Activated B cell treated with CpG ODN at 0.5 μM for 24 hours (primary cell): ENCODE measurements around the gene MYH7B. TPM values are rescaled to one million over a fixed set of nuclear protein-coding genes. Genes with fewer than 3 reads are reported as not detected.

Source experiments
- ATAC-seq: fragments of 200-7000 bp; cut with Tn5 transposase; one replicate; pipeline ENCODE4 v1.10.0; 2021; ENCODE audit warnings: low read depth, mild to moderate bottlenecking, moderate library complexity
- CTCF ChIA-PET: fragments of 350-600 bp; sonication (Branson Sonifier 250); formaldehyde crosslinking; loops from one replicate; lab custom pipeline; 2021; ENCODE audit warnings: antibody characterized with exemption; lab: Charles Lee
- POLR2A ChIA-PET: fragments of 350-600 bp; sonication (Branson Sonifier 250); formaldehyde crosslinking; loops from one replicate; lab custom pipeline; 2021; ENCODE audit warnings: antibody characterized with exemption; lab: Charles Lee
- DNase-seq: peaks from one replicate; pipeline ENCODE4 v3.0.0; 2022
- H3K27ac Mint-ChIP-seq: one replicate; pipeline ENCODE4 v1.8.0; 2020; ENCODE audit warnings: mixed read lengths
- H3K27me3 Mint-ChIP-seq: one replicate; pipeline ENCODE4 v1.8.0; 2021; ENCODE audit warnings: mixed read lengths
- H3K36me3 Mint-ChIP-seq: one replicate; pipeline ENCODE4 v1.8.0; 2021; ENCODE audit warnings: low read depth, mixed read lengths
- H3K4me1 Mint-ChIP-seq: one replicate; pipeline ENCODE4 v1.8.0; 2021; ENCODE audit warnings: mixed read lengths
- H3K4me3 Mint-ChIP-seq: one replicate; pipeline ENCODE4 v1.8.0; 2020; ENCODE audit warnings: mild to moderate bottlenecking, mixed read lengths
- H3K9me3 Mint-ChIP-seq: one replicate; pipeline ENCODE4 v1.8.0; 2020; ENCODE audit warnings: mixed read lengths
- intact Hi-C: fragments of 100-400 bp; cut with micrococcal nuclease; formaldehyde crosslinking; loops from one replicate; pipeline ENCODE4 v1.15.1; 2024
- total RNA-seq: library from RNA; stranded (reverse); gene quantifications from 2 replicates; pipeline ENCODE4 v1.2.3, GENCODE V29; 2022
- TF ChIP-seq, protein P1 (sequence below): fragments of 200-600 bp; IDR thresholded peaks from one replicate; pipeline ENCODE4 v1.8.0; 2022; ENCODE audit warnings: antibody characterized with exemption, mild to moderate bottlenecking

The MYH7B gene
- total RNA-seq, 1 donor from 2014 or later, result 0.35 TPM

DNA sequence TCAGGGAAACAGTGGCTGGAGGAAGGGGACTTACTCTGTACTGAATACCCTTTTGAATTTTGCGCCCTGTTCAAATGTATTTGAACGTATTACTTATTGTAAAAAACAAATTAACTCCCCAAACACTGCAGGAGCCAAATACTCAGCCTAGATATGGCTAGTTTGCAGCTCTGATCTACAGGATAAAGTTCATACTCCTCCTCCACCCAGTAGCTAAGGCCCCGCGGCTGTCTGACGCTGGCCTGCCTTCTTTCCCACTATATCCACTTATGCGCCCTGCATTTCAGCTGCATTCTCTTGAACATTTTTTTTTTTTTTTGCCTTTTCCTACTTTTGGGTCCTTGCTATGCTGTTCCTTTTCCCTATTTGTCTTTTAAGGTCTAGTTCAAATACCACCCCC lies 6.5 kb upstream of the MYH7B start:
- peaks cover 5% of the 10 kb centered on the region for H3K4me1 Mint-ChIP-seq
- ATAC-seq, result no peak
- no peak overlapping the region for H3K27ac Mint-ChIP-seq
- no peak overlapping the region for H3K4me3 Mint-ChIP-seq
- no peak for DNase-seq
- H3K27me3 Mint-ChIP-seq, result no peaks in the 10 kb centered on the region
- TF ChIP-seq, protein P1, sequence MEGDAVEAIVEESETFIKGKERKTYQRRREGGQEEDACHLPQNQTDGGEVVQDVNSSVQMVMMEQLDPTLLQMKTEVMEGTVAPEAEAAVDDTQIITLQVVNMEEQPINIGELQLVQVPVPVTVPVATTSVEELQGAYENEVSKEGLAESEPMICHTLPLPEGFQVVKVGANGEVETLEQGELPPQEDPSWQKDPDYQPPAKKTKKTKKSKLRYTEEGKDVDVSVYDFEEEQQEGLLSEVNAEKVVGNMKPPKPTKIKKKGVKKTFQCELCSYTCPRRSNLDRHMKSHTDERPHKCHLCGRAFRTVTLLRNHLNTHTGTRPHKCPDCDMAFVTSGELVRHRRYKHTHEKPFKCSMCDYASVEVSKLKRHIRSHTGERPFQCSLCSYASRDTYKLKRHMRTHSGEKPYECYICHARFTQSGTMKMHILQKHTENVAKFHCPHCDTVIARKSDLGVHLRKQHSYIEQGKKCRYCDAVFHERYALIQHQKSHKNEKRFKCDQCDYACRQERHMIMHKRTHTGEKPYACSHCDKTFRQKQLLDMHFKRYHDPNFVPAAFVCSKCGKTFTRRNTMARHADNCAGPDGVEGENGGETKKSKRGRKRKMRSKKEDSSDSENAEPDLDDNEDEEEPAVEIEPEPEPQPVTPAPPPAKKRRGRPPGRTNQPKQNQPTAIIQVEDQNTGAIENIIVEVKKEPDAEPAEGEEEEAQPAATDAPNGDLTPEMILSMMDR, result no peak
- intact Hi-C loops, result no loop called here
- CTCF ChIA-PET, result no interaction called here
- no peaks in the 10 kb centered on the region for H3K9me3 Mint-ChIP-seq
- H3K36me3 Mint-ChIP-seq, result peaks cover 18% of the 10 kb centered on the region
- POLR2A ChIA-PET, result no interaction called here

DNA sequence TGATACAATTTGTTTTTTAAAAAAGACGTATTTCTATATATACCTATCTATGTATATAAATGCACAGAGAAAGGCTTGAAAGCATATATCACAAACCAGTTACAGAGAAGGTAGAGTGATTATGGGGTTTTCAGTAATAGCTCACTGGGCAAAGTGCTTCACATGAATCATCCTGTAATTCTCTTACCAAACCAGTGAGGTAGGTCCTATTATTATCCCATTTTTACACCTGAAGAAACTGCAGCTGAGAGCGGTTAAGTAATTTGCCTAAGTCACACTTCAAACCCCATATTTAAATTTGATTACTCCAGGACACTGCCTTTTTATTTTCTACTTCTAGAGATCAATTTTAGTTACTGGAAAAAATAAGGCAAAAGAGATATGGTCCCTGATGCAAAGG lies 4.4 kb upstream of the MYH7B start:
- POLR2A ChIA-PET, result no interaction called here
- no peak overlapping the region for H3K4me3 Mint-ChIP-seq
- peaks cover 17% of the 10 kb centered on the region for H3K36me3 Mint-ChIP-seq
- ATAC-seq, result no peak
- no peaks in the 10 kb centered on the region for H3K27me3 Mint-ChIP-seq
- H3K9me3 Mint-ChIP-seq, result no peaks in the 10 kb centered on the region
- intact Hi-C loops, result loop anchor here (10.0 kb wide), 1 partner anchor 1004 kb away; the partner anchor contains the start of gene SCAND1
- no peak for DNase-seq
- H3K4me1 Mint-ChIP-seq, result peaks cover 23% of the 10 kb centered on the region
- TF ChIP-seq, protein P1, result no peak
- H3K27ac Mint-ChIP-seq, result no peak overlapping the region
- CTCF ChIA-PET, result no interaction called here

DNA sequence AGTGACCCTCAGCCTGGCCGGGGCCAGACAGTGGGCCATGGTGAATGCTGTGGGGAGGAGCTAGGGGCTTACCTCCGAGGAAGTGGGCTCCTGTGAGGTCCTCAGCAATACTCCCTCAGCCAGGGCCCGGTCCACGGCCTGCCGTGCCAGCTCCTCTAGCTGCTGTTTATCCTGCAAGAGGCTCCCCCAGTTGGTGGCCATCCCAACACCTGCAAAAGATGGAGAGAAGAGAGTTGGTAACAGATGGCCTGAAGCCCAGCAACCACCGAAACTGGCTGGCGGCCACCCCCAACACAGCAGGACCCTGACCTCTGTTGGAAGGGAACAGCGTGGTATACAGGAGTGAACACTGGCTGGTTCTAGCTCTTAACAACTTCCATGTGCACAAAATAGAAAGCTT lies 4.0 kb upstream of the MYH7B start:
- DNase-seq (no peak), ATAC-seq (no peak)
- TF ChIP-seq, protein P1, result no peak
- intact Hi-C loops, result loop anchor here (10.0 kb wide), 1 partner anchor 1003 kb away; the partner anchor contains the start of gene SCAND1
- Mint-ChIP-seq H3K36me3 (peaks cover 17% of the 10 kb centered on the region), H3K4me3 (no peak overlapping the region), H3K27me3 (no peaks in the 10 kb centered on the region), H3K4me1 (peaks cover 26% of the 10 kb centered on the region), H3K9me3 (no peaks in the 10 kb centered on the region), H3K27ac (no peak overlapping the region)
- ChIA-PET CTCF (no interaction called here), POLR2A (no interaction called here)

DNA sequence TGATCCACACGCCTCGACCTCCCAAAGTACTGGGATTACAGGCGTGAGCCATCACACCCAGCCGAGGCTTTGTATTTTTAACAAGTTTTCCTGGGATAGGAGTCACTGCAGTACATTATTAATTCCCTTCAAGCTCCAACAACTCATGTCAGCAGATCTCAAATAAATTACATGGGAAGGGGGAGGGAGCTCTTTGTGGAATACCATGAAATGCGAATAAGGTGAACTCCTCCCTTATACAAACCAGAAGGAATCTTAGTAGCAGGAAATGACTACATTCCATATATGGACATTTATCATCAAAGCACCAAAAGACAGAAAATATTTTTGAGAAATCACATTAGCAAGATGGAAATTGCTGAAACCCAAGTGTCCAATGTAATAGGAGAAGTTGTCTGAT lies 3.0 kb upstream of the MYH7B start:
- no peak overlapping the region for H3K4me3 Mint-ChIP-seq
- DNase-seq (no peak), ATAC-seq (no peak)
- H3K27ac Mint-ChIP-seq, result no peak overlapping the region
- POLR2A ChIA-PET, result no interaction called here
- H3K36me3 Mint-ChIP-seq, result peaks cover 17% of the 10 kb centered on the region
- intact Hi-C loops, result loop anchor here (10.0 kb wide), 1 partner anchor 1002 kb away; the partner anchor contains the start of gene SCAND1
- peaks cover 26% of the 10 kb centered on the region for H3K4me1 Mint-ChIP-seq
- TF ChIP-seq, protein P1, result no peak
- CTCF ChIA-PET, result no interaction called here
- no peaks in the 10 kb centered on the region for H3K9me3 Mint-ChIP-seq
- H3K27me3 Mint-ChIP-seq, result no peaks in the 10 kb centered on the region

DNA sequence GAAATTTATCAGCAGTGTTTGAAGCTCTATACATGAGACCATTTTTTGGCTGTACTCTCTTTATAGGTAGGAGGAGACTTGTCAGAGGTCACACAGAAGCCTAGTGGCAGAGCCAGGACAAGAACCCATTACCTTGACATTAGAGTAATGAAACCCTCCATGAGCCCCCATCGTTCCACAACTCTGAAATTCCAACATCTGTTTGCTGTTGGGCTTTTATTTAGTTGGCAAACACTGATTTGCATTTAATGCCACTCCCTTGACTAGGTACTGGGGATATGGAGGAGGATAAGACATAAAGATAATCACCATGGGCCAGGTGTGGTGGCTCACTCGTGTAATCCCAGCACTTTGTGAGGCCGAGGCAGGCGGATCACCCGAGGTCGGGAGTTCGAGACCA lies 1.7 kb upstream of the MYH7B start:
- CTCF ChIA-PET, result no interaction called here

More for the DNA sequence above, 1.7 kb upstream of the MYH7B start:
- no peak for DNase-seq
- Mint-ChIP-seq H3K4me3 (no peak overlapping the region), H3K36me3 (peaks cover 17% of the 10 kb centered on the region), H3K27ac (no peak overlapping the region), H3K4me1 (peaks cover 26% of the 10 kb centered on the region), H3K27me3 (no peaks in the 10 kb centered on the region), H3K9me3 (no peaks in the 10 kb centered on the region)
- TF ChIP-seq, protein P1, result no peak
- intact Hi-C loops, result loop anchor here (2.0 to 10.0 kb wide), 3 partner anchors 139 to 1001 kb away; partner anchors contain the start of genes AHCY, SCAND1 and TRPC4AP
- no peak for ATAC-seq
- POLR2A ChIA-PET, result interaction anchor here (0.6 kb wide), 1 partner anchor 235 kb away, joined by 3 read pairs; no protein-coding TSS in a partner anchor
